ENCODE results near the gene PSORS1C1.

- TF ChIP-seq EZH2phosphoT487 (IDR thresholded peaks at IDR 0.05; ENCODE audit: borderline replicate concordance, low read length) = no peak
- no peak for TF ChIP-seq CTCF (IDR thresholded peaks at IDR 0.05; ENCODE audit: low read depth, low read length, poor library complexity, severe bottlenecking)
Observed at GRCh38 chr6:31144970-31145340, 30.4 kb downstream of the PSORS1C1 start.
